ENCODE measurements around the gene TPH1. TPM values are rescaled to one million over a fixed set of nuclear protein-coding genes. Genes with fewer than 3 reads are reported as not detected.

Gene TPH1
- total RNA-seq (2021) (0.21 and 0.24 TPM in 2 replicates), Bru-seq, nascent RNA (percentile 33 among the genes with signal in this experiment), BruChase-seq, experiment 1, labeled RNA remaining after a 2-hour chase (percentile 29 among the genes with signal in this experiment), BruChase-seq, experiment 2, labeled RNA remaining after a 6-hour chase (percentile 28 among the genes with signal in this experiment)
- long read RNA-seq = 0 reads

DNA sequence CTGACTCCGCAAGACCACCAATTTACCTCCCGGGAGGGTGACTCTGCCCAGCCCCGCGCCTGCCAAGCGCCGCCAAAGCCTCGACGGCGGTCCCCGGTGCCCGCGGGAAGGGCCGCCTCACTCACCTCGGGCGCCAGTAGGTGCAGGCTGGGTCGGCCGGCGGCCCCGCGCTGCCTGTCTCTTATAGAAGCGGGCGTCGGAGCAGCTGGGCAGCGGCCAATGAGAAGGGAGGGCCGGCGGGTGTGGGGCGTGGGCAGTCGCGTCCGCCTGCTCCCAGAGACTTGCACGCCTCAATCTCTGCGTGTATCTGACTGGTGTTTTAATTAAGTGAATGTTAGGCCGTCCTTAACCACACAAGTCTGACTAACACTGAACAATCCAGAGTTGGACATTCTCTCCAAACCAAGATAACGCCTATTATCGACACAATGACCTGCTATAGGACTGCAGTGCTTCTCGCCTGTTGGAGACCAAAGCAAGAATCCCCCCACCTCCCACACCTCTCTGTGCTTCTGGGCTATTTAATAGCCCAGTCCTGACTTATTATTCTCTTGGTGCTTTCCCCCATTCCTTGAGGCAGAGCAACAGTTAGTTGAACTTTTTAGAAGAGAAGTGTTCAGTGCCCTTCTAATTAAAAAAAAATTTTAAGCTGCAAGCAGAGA lies at the start of gene TPH1:
TPH1 (minus strand) TSS at position 154 of the 662 bp plus-strand sequence. CDS start 5,507 bp downstream, outside the sequence.
- DNase-seq (ENCODE audit: low spot score) = no peak
- no peak within 1 kb of the TSS for H3K4me3 ChIP-seq (ENCODE audit: low read depth, low read length, poor library complexity, severe bottlenecking)

GRCh38 chr11:18093959-18094358 lies 47.9 kb upstream of the TPH1 start:
- Histone ChIP-seq H3K27me3 (replicated peaks; ENCODE audit: insufficient read depth, low read depth, low read length, poor library complexity) (no peaks in the 10 kb centered on the region), H3K9me3 (ENCODE audit: low read depth, low read length, poor library complexity, severe bottlenecking) (no peaks in the 10 kb centered on the region), H3K36me3 (ENCODE audit: insufficient read depth, low read length, poor library complexity, severe bottlenecking) (peaks cover 30% of the 10 kb centered on the region), H3K4me3 (ENCODE audit: low read depth, low read length, poor library complexity, severe bottlenecking) (no peak overlapping the region), H3K27ac (ENCODE audit: low read depth, low read length, poor library complexity, severe bottlenecking) (no peak overlapping the region), H3K4me1 (ENCODE audit: insufficient read depth, low read length, poor library complexity, severe bottlenecking) (no peaks in the 10 kb centered on the region)
- intact Hi-C loops (cut with micrococcal nuclease; ENCODE audit: unreplicated experiment) = no loop called here
- CTCF ChIA-PET = no interaction called here
- POLR2A ChIA-PET (ENCODE audit: low non-redundant PET) = no interaction called here
- BruUV-seq (replicated peaks) = no TSS peak
- TF ChIP-seq, protein P1, sequence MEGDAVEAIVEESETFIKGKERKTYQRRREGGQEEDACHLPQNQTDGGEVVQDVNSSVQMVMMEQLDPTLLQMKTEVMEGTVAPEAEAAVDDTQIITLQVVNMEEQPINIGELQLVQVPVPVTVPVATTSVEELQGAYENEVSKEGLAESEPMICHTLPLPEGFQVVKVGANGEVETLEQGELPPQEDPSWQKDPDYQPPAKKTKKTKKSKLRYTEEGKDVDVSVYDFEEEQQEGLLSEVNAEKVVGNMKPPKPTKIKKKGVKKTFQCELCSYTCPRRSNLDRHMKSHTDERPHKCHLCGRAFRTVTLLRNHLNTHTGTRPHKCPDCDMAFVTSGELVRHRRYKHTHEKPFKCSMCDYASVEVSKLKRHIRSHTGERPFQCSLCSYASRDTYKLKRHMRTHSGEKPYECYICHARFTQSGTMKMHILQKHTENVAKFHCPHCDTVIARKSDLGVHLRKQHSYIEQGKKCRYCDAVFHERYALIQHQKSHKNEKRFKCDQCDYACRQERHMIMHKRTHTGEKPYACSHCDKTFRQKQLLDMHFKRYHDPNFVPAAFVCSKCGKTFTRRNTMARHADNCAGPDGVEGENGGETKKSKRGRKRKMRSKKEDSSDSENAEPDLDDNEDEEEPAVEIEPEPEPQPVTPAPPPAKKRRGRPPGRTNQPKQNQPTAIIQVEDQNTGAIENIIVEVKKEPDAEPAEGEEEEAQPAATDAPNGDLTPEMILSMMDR (conservative IDR thresholded peaks at IDR 0.05; ENCODE audit: low read depth, low read length) = no peak
- no peak for TF ChIP-seq EZH2 (IDR thresholded peaks at IDR 0.05; ENCODE audit: borderline replicate concordance, low read depth, low read length, poor library complexity, severe bottlenecking)
- DNase-seq (ENCODE audit: low spot score) = no peak

More for the DNA sequence above, at the start of gene TPH1:
- TF ChIP-seq, protein P1 (conservative IDR thresholded peaks at IDR 0.05; ENCODE audit: low read depth, low read length) = no peak
- TF ChIP-seq EZH2 (IDR thresholded peaks at IDR 0.05; ENCODE audit: borderline replicate concordance, low read depth, low read length, poor library complexity, severe bottlenecking) = peak; percentile 68
- intact Hi-C loops (cut with micrococcal nuclease; ENCODE audit: unreplicated experiment) = no loop called here
- Histone ChIP-seq H3K36me3 (ENCODE audit: insufficient read depth, low read length, poor library complexity, severe bottlenecking) (no peaks in the 10 kb centered on the region), H3K9me3 (ENCODE audit: low read depth, low read length, poor library complexity, severe bottlenecking) (no peaks in the 10 kb centered on the region), H3K27ac (ENCODE audit: low read depth, low read length, poor library complexity, severe bottlenecking) (no peak within 1 kb of the TSS), H3K27me3 (replicated peaks; ENCODE audit: insufficient read depth, low read depth, low read length, poor library complexity) (peaks cover 67% of the 10 kb centered on the region), H3K4me1 (ENCODE audit: insufficient read depth, low read length, poor library complexity, severe bottlenecking) (no peaks in the 10 kb centered on the region)
- POLR2A ChIA-PET (ENCODE audit: low non-redundant PET) = no interaction called here
- CTCF ChIA-PET = no interaction called here
- no TSS peak for BruUV-seq (replicated peaks)

- no peak for DNase-seq (ENCODE audit: low spot score)
- H3K36me3 ChIP-seq (ENCODE audit: insufficient read depth, low read length, poor library complexity, severe bottlenecking) = peaks cover 50% of the 10 kb centered on the region
- ChIA-PET POLR2A (ENCODE audit: low non-redundant PET) (no interaction called here), CTCF (no interaction called here)
- no peak overlapping the region for H3K4me3 ChIP-seq (ENCODE audit: low read depth, low read length, poor library complexity, severe bottlenecking)
- no peaks in the 10 kb centered on the region for H3K27me3 ChIP-seq (replicated peaks; ENCODE audit: insufficient read depth, low read depth, low read length, poor library complexity)
- TF ChIP-seq, protein P1 (conservative IDR thresholded peaks at IDR 0.05; ENCODE audit: low read depth, low read length) = no peak
- TF ChIP-seq EZH2 (IDR thresholded peaks at IDR 0.05; ENCODE audit: borderline replicate concordance, low read depth, low read length, poor library complexity, severe bottlenecking) = no peak
- no peak overlapping the region for H3K27ac ChIP-seq (ENCODE audit: low read depth, low read length, poor library complexity, severe bottlenecking)
- H3K4me1 ChIP-seq (ENCODE audit: insufficient read depth, low read length, poor library complexity, severe bottlenecking) = no peaks in the 10 kb centered on the region
- H3K9me3 ChIP-seq (ENCODE audit: low read depth, low read length, poor library complexity, severe bottlenecking) = no peaks in the 10 kb centered on the region
- BruUV-seq (replicated peaks) = no TSS peak
- intact Hi-C loops (cut with micrococcal nuclease; ENCODE audit: unreplicated experiment) = no loop called here
These were observed 45.7 kb upstream of the TPH1 start for GRCh38 chr11:18091731-18092130.

Data from A673 (cell line).